CD4-positive, alpha-beta T cell treated with Interferon alpha-2 for 1 hour (primary cell): ENCODE data around the gene ALKBH5.
A peak's percentile ranks its signal among the peaks of the same experiment; 100 is the strongest.

Experiments used
- DNase-seq, 2 donors: peaks; one replicate each; pipeline ENCODE4 v3.0.0-alpha.2; 2020 to 2022

Gene ALKBH5

GRCh38 chr17:18248300-18248731, 64.7 kb downstream of the ALKBH5 start:
- DNase-seq, result peak; percentile 70 to 75

- no peak for DNase-seq
These were observed 65.2 kb downstream of the ALKBH5 start for GRCh38 chr17:18248811-18249210.

- DNase-seq, result no peak
These were observed 66.6 kb downstream of the ALKBH5 start for GRCh38 chr17:18250259-18250658.

- no peak for DNase-seq
These were observed 67.1 kb downstream of the ALKBH5 start for GRCh38 chr17:18250708-18251107.

GRCh38 chr17:18251204-18251603, 67.6 kb downstream of the ALKBH5 start:
- DNase-seq, result no peak

- DNase-seq, result no peak
These were observed 68.5 kb downstream of the ALKBH5 start for GRCh38 chr17:18252160-18252559.

GRCh38 chr17:18253187-18253884, 69.7 kb downstream of the ALKBH5 start:
- no peak for DNase-seq

- no peak for DNase-seq
These were observed 70.6 kb downstream of the ALKBH5 start for GRCh38 chr17:18253947-18254821.

GRCh38 chr17:18254888-18255649, 71.4 kb downstream of the ALKBH5 start:
- DNase-seq, result no peak

GRCh38 chr17:18256351-18256750, 72.7 kb downstream of the ALKBH5 start:
- DNase-seq, result no peak

- no peak for DNase-seq
These were observed 73.1 kb downstream of the ALKBH5 start for GRCh38 chr17:18256776-18257175.

GRCh38 chr17:18257268-18257981, 73.8 kb downstream of the ALKBH5 start:
- DNase-seq, result peak; percentile 9 to 22

GRCh38 chr17:18257982-18258355, 74.3 kb downstream of the ALKBH5 start:
- DNase-seq, result peak; percentile 44 to 59

- DNase-seq, result peak; percentile 12 to 60
These were observed 74.9 kb downstream of the ALKBH5 start, which contains the start of gene FLII for GRCh38 chr17:18258356-18259038. Gene FLII (minus strand): TSS chr17:18258738. CDS start chr17:18258690, 48 bp downstream.
